ENCODE results near the gene NR1I2. TPM values are rescaled to one million over a fixed set of nuclear protein-coding genes. Genes with fewer than 3 reads are reported as not detected.

Gene NR1I2
- total RNA-seq, 1 experiment from 2014 or later: not detected

GRCh38 chr3:119831022-119831421 lies 49.1 kb downstream of the NR1I2 start:
- H3K4me1 Mint-ChIP-seq (ENCODE audit: insufficient read depth, unreplicated experiment): no peaks in the 10 kb centered on the region
- ChIA-PET CTCF (interaction anchor here (0.5 to 2.3 kb wide), 10 partner anchors 8 to 909 kb away, joined by 3 to 8 read pairs (median 3); no protein-coding TSS in a partner anchor), POLR2A (no interaction called here)
- intact Hi-C loops (cut with micrococcal nuclease): loop anchor here (5.0 kb wide), 1 partner anchor 261 kb away; the partner anchor contains the start of gene GSK3B
- H3K4me3 Mint-ChIP-seq (ENCODE audit: unreplicated experiment): no peak overlapping the region
- peak; percentile 10 for DNase-seq (ENCODE audit: unreplicated experiment)
- no peaks in the 10 kb centered on the region for H3K27me3 Mint-ChIP-seq (ENCODE audit: insufficient read depth, unreplicated experiment)
- no TSS peak for BruUV-seq (replicated peaks)
- no peak overlapping the region for H3K27ac Mint-ChIP-seq (ENCODE audit: low read depth, unreplicated experiment)
- peaks cover 23% of the 10 kb centered on the region for H3K36me3 Mint-ChIP-seq (ENCODE audit: insufficient read depth, unreplicated experiment)
- no peaks in the 10 kb centered on the region for H3K9me3 Mint-ChIP-seq (ENCODE audit: unreplicated experiment)
- no peak for TF ChIP-seq CTCF (IDR thresholded peaks at IDR 0.05; ENCODE audit: unreplicated experiment)

- no peaks in the 10 kb centered on the region for H3K27me3 Mint-ChIP-seq (ENCODE audit: insufficient read depth, unreplicated experiment)
- no peak overlapping the region for H3K4me3 Mint-ChIP-seq (ENCODE audit: unreplicated experiment)
- intact Hi-C loops (cut with micrococcal nuclease): loop anchor here (5.0 kb wide), 1 partner anchor 260 kb away; the partner anchor contains the start of gene GSK3B
- H3K4me1 Mint-ChIP-seq (ENCODE audit: insufficient read depth, unreplicated experiment): no peaks in the 10 kb centered on the region
- no peaks in the 10 kb centered on the region for H3K9me3 Mint-ChIP-seq (ENCODE audit: unreplicated experiment)
- no peak overlapping the region for H3K27ac Mint-ChIP-seq (ENCODE audit: low read depth, unreplicated experiment)
- peaks cover 25% of the 10 kb centered on the region for H3K36me3 Mint-ChIP-seq (ENCODE audit: insufficient read depth, unreplicated experiment)
- DNase-seq (ENCODE audit: unreplicated experiment): no peak
- CTCF ChIA-PET: interaction anchor here (0.6 to 2.3 kb wide), 9 partner anchors 9 to 437 kb away, joined by 3 to 8 read pairs (median 4); no protein-coding TSS in a partner anchor
- BruUV-seq (replicated peaks): no TSS peak
- no peak for TF ChIP-seq CTCF (IDR thresholded peaks at IDR 0.05; ENCODE audit: unreplicated experiment)
- POLR2A ChIA-PET: no interaction called here
These were observed 50.1 kb downstream of the NR1I2 start for GRCh38 chr3:119831941-119832371.

- DNase-seq (ENCODE audit: unreplicated experiment): no peak
- Mint-ChIP-seq H3K9me3 (ENCODE audit: unreplicated experiment) (no peaks in the 10 kb centered on the region), H3K36me3 (ENCODE audit: insufficient read depth, unreplicated experiment) (peaks cover 25% of the 10 kb centered on the region), H3K4me1 (ENCODE audit: insufficient read depth, unreplicated experiment) (no peaks in the 10 kb centered on the region), H3K4me3 (ENCODE audit: unreplicated experiment) (no peak overlapping the region), H3K27ac (ENCODE audit: low read depth, unreplicated experiment) (no peak overlapping the region), H3K27me3 (ENCODE audit: insufficient read depth, unreplicated experiment) (no peaks in the 10 kb centered on the region)
- ChIA-PET POLR2A (no interaction called here), CTCF (interaction anchor here (0.7 kb wide), 1 partner anchor 207 kb away, joined by 4 read pairs; no protein-coding TSS in a partner anchor)
- intact Hi-C loops (cut with micrococcal nuclease): loop anchor here (5.0 kb wide), 1 partner anchor 257 kb away; the partner anchor contains the start of gene GSK3B
- TF ChIP-seq CTCF (IDR thresholded peaks at IDR 0.05; ENCODE audit: unreplicated experiment): no peak
- BruUV-seq (replicated peaks): no TSS peak
These were observed 53.0 kb downstream of the NR1I2 start for GRCh38 chr3:119834754-119835370.

- ChIA-PET POLR2A (no interaction called here), CTCF (no interaction called here)
- DNase-seq (ENCODE audit: unreplicated experiment): no peak
- Mint-ChIP-seq H3K27me3 (ENCODE audit: insufficient read depth, unreplicated experiment) (no peaks in the 10 kb centered on the region), H3K4me1 (ENCODE audit: insufficient read depth, unreplicated experiment) (no peaks in the 10 kb centered on the region), H3K36me3 (ENCODE audit: insufficient read depth, unreplicated experiment) (peaks cover 32% of the 10 kb centered on the region), H3K27ac (ENCODE audit: low read depth, unreplicated experiment) (no peak overlapping the region), H3K9me3 (ENCODE audit: unreplicated experiment) (no peaks in the 10 kb centered on the region), H3K4me3 (ENCODE audit: unreplicated experiment) (no peak overlapping the region)
- intact Hi-C loops (cut with micrococcal nuclease): no loop called here
- BruUV-seq (replicated peaks): no TSS peak
- TF ChIP-seq CTCF (IDR thresholded peaks at IDR 0.05; ENCODE audit: unreplicated experiment): no peak
These were observed 53.7 kb downstream of the NR1I2 start for GRCh38 chr3:119835556-119835955.

All from MCF 10A (cell line).